ENCODE measurements around the gene SOX21. TPM values are rescaled to one million over a fixed set of nuclear protein-coding genes. Genes with fewer than 3 reads are reported as not detected.

Gene SOX21
- total and polyA plus RNA-seq, 8 donors = 2.4 to 32.4 (median 5.4) TPM; not detected in 1

DNA sequence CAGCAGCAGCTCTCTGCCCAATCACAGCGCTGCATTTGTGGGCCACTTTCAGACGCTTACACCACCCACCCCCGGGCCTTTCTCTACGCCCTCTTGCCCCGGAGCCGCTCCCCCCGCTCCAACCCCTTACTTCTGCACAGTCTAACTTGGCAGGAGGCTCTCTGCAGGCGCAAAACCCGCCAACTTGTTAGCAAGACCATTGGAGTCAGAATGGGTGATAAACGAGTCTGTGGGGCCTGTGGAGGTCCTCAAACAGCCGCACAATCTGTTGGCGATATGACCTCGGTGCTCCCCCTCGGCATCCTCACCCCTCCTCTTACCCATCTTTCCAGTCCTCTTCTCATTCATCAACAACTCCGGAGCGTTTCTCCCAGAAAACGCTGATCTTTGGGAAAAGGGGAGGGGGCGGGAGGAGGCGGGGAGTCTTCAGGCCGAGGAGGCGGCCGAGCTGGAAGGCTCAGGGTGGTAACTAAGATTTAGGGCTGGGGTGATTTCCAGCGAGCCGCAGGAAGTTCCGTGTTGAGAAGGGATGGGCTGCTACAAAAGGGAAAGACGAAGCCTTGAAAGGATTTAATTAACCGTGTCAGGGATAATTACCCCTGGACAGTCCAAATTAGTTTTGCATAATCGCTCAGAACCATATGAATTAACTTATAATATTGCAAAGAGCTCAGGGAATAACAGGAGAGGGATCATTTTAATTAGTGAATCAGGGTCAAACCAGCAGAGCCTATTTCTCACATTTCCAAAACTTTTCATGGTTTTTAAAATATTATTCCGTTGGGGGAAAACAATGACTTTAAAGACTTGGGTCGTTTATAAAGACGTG is 4.1 kb downstream of the SOX21 start:
- Histone ChIP-seq H3K27ac (no peak overlapping the region), H3K4me1 (peaks cover 26 to 48% (median 40%) of the 10 kb centered on the region in 4 donors), H3K9me3 (peaks cover 0 to 3% (median 0%) of the 10 kb centered on the region in 4 donors), H3K36me3 (no peaks in the 10 kb centered on the region), H3K27me3 (peaks cover 32 to 100% (median 88%) of the 10 kb centered on the region in 3 donors), H3K4me3 (no peak overlapping the region)
- peak in 1 of 2 donors; percentile 42 for DNase-seq
- WGBS, 5 donors = 31 to 57% (median 45%) methylated on average over 31 of the region's 31 CpGs
- TF ChIP-seq POLR2A (IDR thresholded peaks at IDR 0.05) (no peak), POLR2AphosphoS5 (IDR thresholded peaks at IDR 0.05) (no peak), EP300 (IDR thresholded peaks at IDR 0.05) (no peak)
- TF ChIP-seq, protein P1, sequence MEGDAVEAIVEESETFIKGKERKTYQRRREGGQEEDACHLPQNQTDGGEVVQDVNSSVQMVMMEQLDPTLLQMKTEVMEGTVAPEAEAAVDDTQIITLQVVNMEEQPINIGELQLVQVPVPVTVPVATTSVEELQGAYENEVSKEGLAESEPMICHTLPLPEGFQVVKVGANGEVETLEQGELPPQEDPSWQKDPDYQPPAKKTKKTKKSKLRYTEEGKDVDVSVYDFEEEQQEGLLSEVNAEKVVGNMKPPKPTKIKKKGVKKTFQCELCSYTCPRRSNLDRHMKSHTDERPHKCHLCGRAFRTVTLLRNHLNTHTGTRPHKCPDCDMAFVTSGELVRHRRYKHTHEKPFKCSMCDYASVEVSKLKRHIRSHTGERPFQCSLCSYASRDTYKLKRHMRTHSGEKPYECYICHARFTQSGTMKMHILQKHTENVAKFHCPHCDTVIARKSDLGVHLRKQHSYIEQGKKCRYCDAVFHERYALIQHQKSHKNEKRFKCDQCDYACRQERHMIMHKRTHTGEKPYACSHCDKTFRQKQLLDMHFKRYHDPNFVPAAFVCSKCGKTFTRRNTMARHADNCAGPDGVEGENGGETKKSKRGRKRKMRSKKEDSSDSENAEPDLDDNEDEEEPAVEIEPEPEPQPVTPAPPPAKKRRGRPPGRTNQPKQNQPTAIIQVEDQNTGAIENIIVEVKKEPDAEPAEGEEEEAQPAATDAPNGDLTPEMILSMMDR (IDR thresholded peaks at IDR 0.05) = no peak
- intact Hi-C loops (cut with DNase I; ENCODE audit: low total_unique reads) = no loop called here

DNA sequence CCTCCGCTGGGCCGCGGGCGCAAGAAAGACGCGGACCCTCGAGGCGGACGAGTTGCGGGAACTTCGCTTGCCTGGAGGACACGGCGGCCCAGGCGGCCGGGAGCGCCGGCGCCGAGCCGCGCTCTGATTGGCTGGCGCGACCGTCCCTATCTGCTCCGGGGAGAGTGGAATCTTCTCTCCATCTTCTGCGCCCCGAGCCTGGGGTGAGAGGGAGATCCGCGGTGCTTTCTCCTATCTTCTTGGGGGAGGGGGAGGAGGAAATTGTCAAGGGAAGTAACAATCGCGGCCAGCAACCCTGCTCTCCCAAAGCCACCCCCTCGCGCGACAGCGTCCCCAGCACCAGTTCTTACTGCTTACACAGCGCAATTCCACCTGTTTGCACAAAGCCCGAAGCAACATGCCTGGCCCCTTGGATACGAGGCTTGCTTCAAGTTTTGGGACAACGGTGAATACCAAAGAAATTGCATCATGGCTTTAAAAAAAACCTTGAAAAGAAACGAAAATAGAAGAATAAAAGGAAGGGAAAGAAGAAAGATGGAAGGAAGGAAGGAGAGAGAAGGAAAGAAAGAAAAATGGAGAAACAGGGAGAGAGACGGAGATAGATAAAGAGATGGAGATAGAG is 4.8 kb downstream of the SOX21 start:
- no peak overlapping the region for H3K27ac ChIP-seq
- WGBS, 5 donors = 18 to 30% (median 24%) methylated on average over 37 to 41 of the region's 41 CpGs
- H3K27me3 ChIP-seq = peaks cover 31 to 100% (median 88%) of the 10 kb centered on the region in 3 donors
- TF ChIP-seq, protein P1 (IDR thresholded peaks at IDR 0.05) = no peak
- TF ChIP-seq POLR2AphosphoS5 (IDR thresholded peaks at IDR 0.05) = no peak
- no peak for TF ChIP-seq EP300 (IDR thresholded peaks at IDR 0.05)
- TF ChIP-seq POLR2A (IDR thresholded peaks at IDR 0.05) = no peak
- H3K4me1 ChIP-seq = peaks cover 19 to 48% (median 37%) of the 10 kb centered on the region in 4 donors
- intact Hi-C loops (cut with DNase I; ENCODE audit: low total_unique reads) = no loop called here
- DNase-seq = peak in 1 of 2 donors; percentile 48
- peaks cover 0 to 9% (median 0%) of the 10 kb centered on the region in 4 donors for H3K9me3 ChIP-seq
- peak overlapping the region in 1 of 4 donors; percentile 25 for H3K4me3 ChIP-seq
- no peaks in the 10 kb centered on the region for H3K36me3 ChIP-seq

DNA sequence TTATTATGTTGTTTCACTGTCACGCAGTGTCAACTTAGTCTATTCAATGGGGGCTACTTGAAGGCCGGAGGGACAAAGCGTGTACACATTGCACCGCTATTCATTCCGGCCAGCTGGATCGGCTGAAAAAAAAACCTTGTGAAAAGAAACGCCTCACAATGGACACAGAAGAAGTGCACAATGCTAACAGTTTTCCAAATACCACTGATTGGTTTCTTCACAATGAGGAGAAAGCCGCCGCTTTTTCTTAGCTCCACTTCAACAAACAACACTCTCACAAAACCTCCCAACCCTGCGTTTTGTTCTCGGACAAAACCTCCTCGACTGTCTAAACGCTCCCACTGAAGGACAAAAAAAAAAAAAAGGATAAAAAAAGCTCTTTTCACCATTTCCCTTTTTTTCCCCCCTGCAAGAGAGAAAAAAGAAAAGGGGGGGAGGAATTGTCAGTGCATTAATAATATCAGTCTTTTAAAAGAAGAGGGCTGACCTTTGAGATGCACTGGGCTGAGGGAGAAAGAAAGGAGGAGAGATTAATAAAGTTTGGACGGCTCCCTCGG is 5.4 kb downstream of the SOX21 start:
- WGBS, 5 donors = 29 to 52% (median 42%) methylated on average over 15 of the region's 15 CpGs
- intact Hi-C loops (cut with DNase I; ENCODE audit: low total_unique reads) = no loop called here
- no peaks in the 10 kb centered on the region for H3K36me3 ChIP-seq
- H3K4me1 ChIP-seq = peaks cover 13 to 46% (median 33%) of the 10 kb centered on the region in 4 donors
- DNase-seq = peak in 1 of 2 donors; percentile 31
- H3K9me3 ChIP-seq = peaks cover 0 to 13% (median 0%) of the 10 kb centered on the region in 4 donors
- peaks cover 25 to 100% (median 88%) of the 10 kb centered on the region in 3 donors for H3K27me3 ChIP-seq
- peak overlapping the region in 1 of 4 donors; percentile 25 for H3K4me3 ChIP-seq
- no peak overlapping the region for H3K27ac ChIP-seq
- TF ChIP-seq, protein P1 (IDR thresholded peaks at IDR 0.05) = no peak
- TF ChIP-seq EP300 (IDR thresholded peaks at IDR 0.05) (no peak), POLR2AphosphoS5 (IDR thresholded peaks at IDR 0.05) (no peak), POLR2A (IDR thresholded peaks at IDR 0.05) (no peak)
